Measurements from ENCODE around the gene ICA1L.

DNA sequence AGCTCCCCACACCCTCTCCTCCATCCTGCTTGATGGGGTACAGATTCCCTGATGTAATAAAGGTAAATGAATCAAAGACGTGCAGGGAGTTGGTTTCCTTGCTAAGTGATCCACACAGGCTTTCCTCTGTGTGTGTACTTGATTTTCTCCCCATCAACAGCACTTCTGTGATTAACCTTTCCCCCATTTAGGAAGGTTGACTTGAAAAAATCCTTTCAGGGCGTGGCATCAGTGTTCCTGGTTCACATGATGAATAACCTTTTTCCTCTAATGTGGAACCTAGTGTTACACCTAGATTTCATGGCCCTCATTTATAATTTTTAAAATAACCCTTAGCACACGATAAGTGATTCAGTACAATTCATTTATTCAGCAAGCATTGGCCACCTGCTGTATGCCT, 115.0 kb downstream of the ICA1L start:
- TF ChIP-seq, protein P1, sequence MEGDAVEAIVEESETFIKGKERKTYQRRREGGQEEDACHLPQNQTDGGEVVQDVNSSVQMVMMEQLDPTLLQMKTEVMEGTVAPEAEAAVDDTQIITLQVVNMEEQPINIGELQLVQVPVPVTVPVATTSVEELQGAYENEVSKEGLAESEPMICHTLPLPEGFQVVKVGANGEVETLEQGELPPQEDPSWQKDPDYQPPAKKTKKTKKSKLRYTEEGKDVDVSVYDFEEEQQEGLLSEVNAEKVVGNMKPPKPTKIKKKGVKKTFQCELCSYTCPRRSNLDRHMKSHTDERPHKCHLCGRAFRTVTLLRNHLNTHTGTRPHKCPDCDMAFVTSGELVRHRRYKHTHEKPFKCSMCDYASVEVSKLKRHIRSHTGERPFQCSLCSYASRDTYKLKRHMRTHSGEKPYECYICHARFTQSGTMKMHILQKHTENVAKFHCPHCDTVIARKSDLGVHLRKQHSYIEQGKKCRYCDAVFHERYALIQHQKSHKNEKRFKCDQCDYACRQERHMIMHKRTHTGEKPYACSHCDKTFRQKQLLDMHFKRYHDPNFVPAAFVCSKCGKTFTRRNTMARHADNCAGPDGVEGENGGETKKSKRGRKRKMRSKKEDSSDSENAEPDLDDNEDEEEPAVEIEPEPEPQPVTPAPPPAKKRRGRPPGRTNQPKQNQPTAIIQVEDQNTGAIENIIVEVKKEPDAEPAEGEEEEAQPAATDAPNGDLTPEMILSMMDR (IDR thresholded peaks at IDR 0.05; ENCODE audit: low read depth, low read length) = no peak
- TF ChIP-seq EZH2phosphoT487 (IDR thresholded peaks at IDR 0.05; ENCODE audit: low read depth) = no peak
